HCT116 (cell line): ENCODE data around the gene GMIP.

ENCODE experiments used
- CTCF ChIP-seq, 3 experiments: fragments of 200-600 bp in 1 of 3; sonication (generic) in 1 of 3; IDR thresholded peaks in 2 of 3; conservative IDR thresholded peaks in 1 of 3; 2 replicates each; pipeline ENCODE4 v1.5.1; 2012 to 2017; ENCODE audit warnings: low read depth in 2 of 3, low read length in 2 of 3, antibody characterized with exemption in 1 of 3, borderline replicate concordance in 1 of 3, control low read depth in 1 of 3, mild to moderate bottlenecking in 1 of 3, mixed read lengths in 1 of 3, mixed run types in 1 of 3, moderate library complexity in 1 of 3; ENCODE audit not compliant: insufficient read depth in 1 of 3
- EZH2phosphoT487 ChIP-seq: fragments of 200-600 bp; IDR thresholded peaks from 2 replicates; pipeline ENCODE4 v1.6.1; 2018; ENCODE audit warnings: antibody characterized with exemption, borderline replicate concordance
- JUND ChIP-seq: IDR thresholded peaks from 2 replicates; pipeline ENCODE4 v1.6.1; 2012
- POLR2A ChIP-seq: IDR thresholded peaks from 2 replicates; pipeline ENCODE4 v1.7.0; 2011; ENCODE audit warnings: borderline replicate concordance; ENCODE audit not compliant: insufficient read depth, insufficient read length; ENCODE audit errors: extremely low read depth
- RAD21 ChIP-seq: IDR thresholded peaks from 2 replicates; pipeline ENCODE4 v1.6.1; 2012; ENCODE audit warnings: low read depth, mild to moderate bottlenecking
- REST ChIP-seq: IDR thresholded peaks from 2 replicates; pipeline ENCODE4 v1.6.1; 2012; ENCODE audit warnings: low read depth
- SP1 ChIP-seq: IDR thresholded peaks from 2 replicates; pipeline ENCODE4 v1.6.1; 2012; ENCODE audit warnings: low read depth
- SRF ChIP-seq: IDR thresholded peaks from 2 replicates; pipeline ENCODE4 v1.6.1; 2012; ENCODE audit warnings: low read depth
- TCF7L2 ChIP-seq: IDR thresholded peaks from 2 replicates; pipeline ENCODE4 v1.7.0; 2011; ENCODE audit warnings: borderline replicate concordance, inconsistent platforms; ENCODE audit not compliant: insufficient read depth, insufficient read length; ENCODE audit errors: extremely low read depth
- YY1 ChIP-seq: IDR thresholded peaks from 2 replicates; pipeline ENCODE4 v1.6.1; 2011; ENCODE audit warnings: low read length, low read depth, moderate library complexity, mild to moderate bottlenecking; ENCODE audit not compliant: insufficient replicate concordance; ENCODE audit errors: extremely low read depth
- ZBTB33 ChIP-seq: IDR thresholded peaks from 2 replicates; pipeline ENCODE4 v1.6.1; 2011; ENCODE audit warnings: mild to moderate bottlenecking, low read length, moderate library complexity; ENCODE audit not compliant: insufficient replicate concordance; ENCODE audit errors: extremely low read depth
- ZFX ChIP-seq: fragments of 450-650 bp; IDR thresholded peaks from 2 replicates; pipeline ENCODE4 v1.6.1; 2017
- ZNF274 ChIP-seq: fragments of 200-500 bp; sonication (Bioruptor generic); IDR thresholded peaks from 2 replicates; pipeline ENCODE4 v1.6.1; 2014; ENCODE audit warnings: mild to moderate bottlenecking, low read depth, low read length, inconsistent platforms

- TF ChIP-seq RAD21 = no peak
- no peak for TF ChIP-seq CTCF (IDR thresholded peaks at IDR 0.05 in 2 of 3, conservative IDR thresholded peaks at IDR 0.05 in 1 of 3; ENCODE audit: borderline replicate concordance in 1 of 3, insufficient read depth in 1 of 3, low read depth in 2 of 3, low read length in 2 of 3)
- TF ChIP-seq TCF7L2 = no peak
- TF ChIP-seq SP1 = no peak
- no peak for TF ChIP-seq YY1
- TF ChIP-seq POLR2A = no peak
- no peak for TF ChIP-seq ZFX
- TF ChIP-seq JUND = no peak
- no peak for TF ChIP-seq REST
- no peak for TF ChIP-seq EZH2phosphoT487
- TF ChIP-seq SRF = no peak
- no peak for TF ChIP-seq ZBTB33
- no peak for TF ChIP-seq ZNF274
These were observed 18.3 kb upstream of the GMIP start for GRCh38 chr19:19661675-19662251.
